Transverse colon (tissue), 4 donors: ENCODE results near the gene CACNA1E. TPM values are rescaled to one million over a fixed set of nuclear protein-coding genes. Genes with fewer than 3 reads are reported as not detected.

Experiments used
- DNase-seq: peaks from one replicate; pipeline ENCODE4 v3.0.0-alpha.2; 2019
- H3K27ac ChIP-seq, 4 donors: fragments of 200-600 bp; sonication (generic); 2 replicates each; pipeline ENCODE4 v1.5.1; 2016 to 2018; ENCODE audit warnings: inconsistent platforms in 4 of 4
- H3K27me3 ChIP-seq: fragments of 200-600 bp; sonication (generic); 2 replicates; pipeline ENCODE4 v1.5.1; 2017; ENCODE audit warnings: inconsistent platforms
- H3K36me3 ChIP-seq, 4 donors: fragments of 200-600 bp; sonication (generic); 2 replicates each; pipeline ENCODE4 v1.5.1; 2017 to 2019; ENCODE audit warnings: inconsistent platforms in 4 of 4
- H3K4me1 ChIP-seq, 4 donors: fragments of 200-600 bp; sonication (generic); 2 replicates each; pipeline ENCODE4 v1.5.1; 2017 to 2020; ENCODE audit warnings: inconsistent platforms in 4 of 4
- H3K4me3 ChIP-seq, 4 donors: fragments of 200-600 bp; sonication (generic); 1 replicate in 1 of 4; 2 replicates in 3 of 4; pipeline versions ENCODE4 v1.5.1 to v1.6.1; 2017 to 2019; ENCODE audit warnings: inconsistent platforms in 4 of 4
- H3K9me3 ChIP-seq, 2 donors: fragments of 200-600 bp; sonication (generic); 2 replicates each; pipeline ENCODE4 v1.5.1; 2017 to 2019; ENCODE audit warnings: inconsistent platforms in 2 of 2
- EP300 ChIP-seq: sonication (generic); formaldehyde crosslinking; IDR thresholded peaks from one replicate; pipeline ENCODE4 v1.6.1; 2017; ENCODE audit warnings: antibody characterized with exemption, low read depth
- POLR2A ChIP-seq: fragments of 450-650 bp; IDR thresholded peaks from one replicate; pipeline ENCODE4 v1.6.1; 2016; ENCODE audit warnings: antibody characterized with exemption, mild to moderate bottlenecking, moderate library complexity
- POLR2AphosphoS5 ChIP-seq, 3 donors: sonication (generic); formaldehyde crosslinking; IDR thresholded peaks; one replicate each; pipeline ENCODE4 v1.6.1; 2016; ENCODE audit warnings: antibody characterized with exemption in 3 of 3
- WGBS, 2 donors: methylation state at CpG; one replicate each; pipeline ENCODE4 v1.1.5; 2018; ENCODE audit warnings: low coverage in 1 of 2; 5-methylcytosine and 5-hydroxymethylcytosine counted together
- in situ Hi-C, 4 donors: fragments of 200-750 bp; cut with MboI; loops; one replicate each; pipeline versions ENCODE4 v1.15.0 to v1.15.1; 2017; ENCODE audit warnings: low sequenced_read_pairs in 3 of 4, low pct_ligation_motif_present in 1 of 4, low pct_unique_long_range_greater_than_20kb in 1 of 4
- intact Hi-C: fragments of 100-400 bp; cut with DNase I; formaldehyde crosslinking; loops from one replicate; pipeline ENCODE4 v1.15.1; 2023; ENCODE audit warnings: low total_unique reads
- total RNA-seq, 4 donors: library from RNA; depleted of rRNA; stranded (reverse); fragments of >200 nt; gene quantifications; one replicate each; pipeline ENCODE4 v1.1.0, GENCODE V29; 2016
- TF ChIP-seq, protein P1 (sequence below), 5 experiments: fragments of 200-600 bp in 3 of 5; fragments of 450-650 bp in 2 of 5; sonication (generic) in 3 of 5; IDR thresholded peaks; 1 replicate in 2 of 5; 2 replicates in 3 of 5; pipeline ENCODE4 v1.5.1; 2016 to 2017; ENCODE audit warnings: antibody characterized with exemption in 5 of 5, inconsistent platforms in 3 of 5, mild to moderate bottlenecking in 2 of 5, moderate library complexity in 1 of 5

The CACNA1E gene
- total RNA-seq, 4 donors from 2014 or later, result under 0.01 to 0.16 (median 0.14) TPM; not detected in 1

DNA sequence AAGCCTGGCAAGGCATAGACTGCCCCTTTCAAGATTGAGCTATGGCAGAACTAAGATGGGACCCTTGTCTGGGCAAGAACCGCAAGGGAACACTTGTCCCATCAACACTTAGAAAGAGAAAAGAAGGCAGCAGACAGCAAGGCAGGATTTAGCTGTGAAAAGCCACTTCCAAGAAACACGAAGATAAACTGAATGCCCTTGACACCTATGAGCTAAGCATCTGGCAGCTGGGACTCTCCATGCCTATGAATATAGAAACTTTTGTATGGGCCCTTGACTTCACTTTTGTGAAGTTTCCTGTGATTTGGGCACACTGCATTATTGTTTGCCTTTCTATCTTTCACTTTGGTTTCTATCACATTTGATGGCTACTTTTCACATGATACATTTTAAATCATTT, 24.9 kb upstream of the CACNA1E start:
- in situ Hi-C loops, result no loop called here
- Histone ChIP-seq H3K36me3 (no peaks in the 10 kb centered on the region), H3K4me1 (no peaks in the 10 kb centered on the region), H3K27me3 (no peaks in the 10 kb centered on the region), H3K27ac (no peak overlapping the region), H3K4me3 (no peak overlapping the region), H3K9me3 (no peaks in the 10 kb centered on the region)
- no peak for DNase-seq
- WGBS, 2 donors, result 57 to 85% methylated on average over 1 to 2 of the region's 2 CpGs
- intact Hi-C loops, result no loop called here
- TF ChIP-seq POLR2A (no peak), EP300 (no peak), POLR2AphosphoS5 (IDR thresholded peaks at IDR 0.05) (no peak)
- TF ChIP-seq, protein P1, sequence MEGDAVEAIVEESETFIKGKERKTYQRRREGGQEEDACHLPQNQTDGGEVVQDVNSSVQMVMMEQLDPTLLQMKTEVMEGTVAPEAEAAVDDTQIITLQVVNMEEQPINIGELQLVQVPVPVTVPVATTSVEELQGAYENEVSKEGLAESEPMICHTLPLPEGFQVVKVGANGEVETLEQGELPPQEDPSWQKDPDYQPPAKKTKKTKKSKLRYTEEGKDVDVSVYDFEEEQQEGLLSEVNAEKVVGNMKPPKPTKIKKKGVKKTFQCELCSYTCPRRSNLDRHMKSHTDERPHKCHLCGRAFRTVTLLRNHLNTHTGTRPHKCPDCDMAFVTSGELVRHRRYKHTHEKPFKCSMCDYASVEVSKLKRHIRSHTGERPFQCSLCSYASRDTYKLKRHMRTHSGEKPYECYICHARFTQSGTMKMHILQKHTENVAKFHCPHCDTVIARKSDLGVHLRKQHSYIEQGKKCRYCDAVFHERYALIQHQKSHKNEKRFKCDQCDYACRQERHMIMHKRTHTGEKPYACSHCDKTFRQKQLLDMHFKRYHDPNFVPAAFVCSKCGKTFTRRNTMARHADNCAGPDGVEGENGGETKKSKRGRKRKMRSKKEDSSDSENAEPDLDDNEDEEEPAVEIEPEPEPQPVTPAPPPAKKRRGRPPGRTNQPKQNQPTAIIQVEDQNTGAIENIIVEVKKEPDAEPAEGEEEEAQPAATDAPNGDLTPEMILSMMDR (IDR thresholded peaks at IDR 0.05), result no peak

DNA sequence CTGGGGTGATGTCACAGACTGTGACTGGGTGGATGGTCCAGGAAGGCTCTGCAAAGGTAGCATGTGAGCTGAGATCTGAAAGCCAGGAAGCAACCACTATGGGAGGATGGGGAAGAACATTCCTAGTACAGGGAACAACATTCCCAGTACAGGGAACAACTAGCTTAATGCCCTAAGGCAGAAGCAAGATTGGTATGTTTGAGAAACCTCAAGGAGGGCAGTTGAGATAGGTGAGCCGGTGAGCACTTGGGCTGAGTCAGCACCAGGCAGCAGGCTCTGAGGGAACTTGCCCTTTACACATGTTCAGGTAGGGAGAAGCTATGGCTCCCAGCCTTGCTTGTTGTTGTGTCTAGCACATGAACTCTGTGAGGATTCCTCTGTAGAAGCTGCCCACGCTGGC, 24.2 kb upstream of the CACNA1E start:
- Histone ChIP-seq H3K36me3 (no peaks in the 10 kb centered on the region), H3K9me3 (no peaks in the 10 kb centered on the region), H3K27me3 (no peaks in the 10 kb centered on the region), H3K4me1 (no peaks in the 10 kb centered on the region), H3K4me3 (no peak overlapping the region), H3K27ac (no peak overlapping the region)
- TF ChIP-seq POLR2A (no peak), EP300 (no peak), POLR2AphosphoS5 (IDR thresholded peaks at IDR 0.05) (no peak)
- TF ChIP-seq, protein P1 (IDR thresholded peaks at IDR 0.05), result no peak
- in situ Hi-C loops (no loop called here), intact Hi-C loops (no loop called here)
- 94 to 100% methylated on average over 1 to 2 of the region's 2 CpGs for WGBS, 2 donors
- no peak for DNase-seq

DNA sequence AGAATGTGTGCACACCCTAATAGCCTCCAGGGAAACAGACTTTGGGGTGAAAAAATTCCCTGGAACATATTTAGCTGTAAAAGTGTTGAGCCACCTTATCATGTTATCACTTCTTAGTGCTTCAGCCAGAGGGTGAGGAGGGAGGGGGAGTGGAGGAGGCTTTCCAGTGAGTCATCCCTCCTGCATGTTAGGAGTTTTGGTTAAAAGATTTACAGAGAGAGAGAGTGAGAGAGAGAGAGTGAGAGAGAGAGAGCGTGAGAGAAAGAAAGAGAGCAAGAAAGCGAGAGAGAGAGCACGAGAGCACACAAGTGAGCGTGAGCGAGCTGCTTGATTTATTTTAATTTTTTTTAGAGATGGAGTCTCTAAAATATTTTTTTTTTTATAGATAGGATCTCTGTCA, 13.5 kb upstream of the CACNA1E start:
- no peak overlapping the region for H3K4me3 ChIP-seq
- intact Hi-C loops, result no loop called here
- H3K9me3 ChIP-seq, result no peaks in the 10 kb centered on the region
- WGBS, 2 donors, result 59 to 63% methylated on average over 5 of the region's 5 CpGs
- TF ChIP-seq POLR2AphosphoS5 (IDR thresholded peaks at IDR 0.05) (no peak), EP300 (no peak), POLR2A (no peak)
- TF ChIP-seq, protein P1 (IDR thresholded peaks at IDR 0.05), result peak in 1 of 5 experiments; percentile 23
- in situ Hi-C loops, result loop anchor here in 3 of 4 donors (10.0 kb wide), 3 partner anchors 205 to 615 kb away; partner anchors contain the start of gene ZNF648 (in 1 of the 3)
- no peaks in the 10 kb centered on the region for H3K4me1 ChIP-seq
- no peaks in the 10 kb centered on the region for H3K36me3 ChIP-seq
- no peak for DNase-seq
- H3K27me3 ChIP-seq, result peaks cover 4% of the 10 kb centered on the region
- no peak overlapping the region for H3K27ac ChIP-seq

DNA sequence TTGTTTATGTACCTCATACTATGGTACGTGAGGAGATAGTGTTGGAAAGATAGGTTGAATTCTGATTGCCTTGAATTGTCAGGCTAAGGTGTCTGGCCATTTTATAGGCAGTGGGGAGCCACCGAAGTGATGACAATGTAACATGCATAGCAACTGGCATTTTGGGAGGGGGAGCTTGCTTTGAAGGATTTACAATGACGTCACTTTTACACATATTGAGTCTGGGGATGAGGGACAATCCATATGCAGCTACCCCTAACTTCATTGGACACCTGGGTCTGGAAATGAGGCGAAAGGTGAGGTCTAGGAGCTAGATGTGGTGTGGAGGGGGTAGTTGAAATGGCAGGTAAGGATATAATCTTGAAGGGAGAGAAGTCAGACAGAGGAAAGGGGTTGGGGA, 7.7 kb upstream of the CACNA1E start:
- H3K27me3 ChIP-seq, result peaks cover 12% of the 10 kb centered on the region
- in situ Hi-C loops (loop anchor here (10.0 to 25.0 kb wide), 5 partner anchors 199 to 609 kb away; partner anchors contain the start of gene ZNF648 (in 3 of the 4)), intact Hi-C loops (no loop called here)
- DNase-seq, result no peak
- TF ChIP-seq, protein P1 (IDR thresholded peaks at IDR 0.05), result no peak
- TF ChIP-seq POLR2AphosphoS5 (IDR thresholded peaks at IDR 0.05) (no peak), POLR2A (no peak), EP300 (no peak)
- H3K27ac ChIP-seq, result no peak overlapping the region
- H3K4me1 ChIP-seq, result no peaks in the 10 kb centered on the region
- whole genome bisulfite sequencing, 2 donors, result 57 to 77% methylated on average over 2 to 4 of the region's 4 CpGs
- no peaks in the 10 kb centered on the region for H3K9me3 ChIP-seq
- no peaks in the 10 kb centered on the region for H3K36me3 ChIP-seq
- H3K4me3 ChIP-seq, result no peak overlapping the region
